ENCODE data around the gene PLCL1.
A peak's percentile ranks its signal among the peaks of the same experiment; 100 is the strongest.

Gene PLCL1

GRCh38 chr2:197846777-197847176, 42.4 kb downstream of the PLCL1 start:
- no peaks in the 10 kb centered on the region for H3K27me3 ChIP-seq
- no peak overlapping the region for H3K27ac ChIP-seq
- no peak overlapping the region for H3K9ac ChIP-seq
- no peaks in the 10 kb centered on the region for H3K36me3 ChIP-seq
- no peak overlapping the region for H3K4me3 ChIP-seq
- TF ChIP-seq Cebpa-rat (IDR thresholded peaks at IDR 0.05), result no peak
- no peaks in the 10 kb centered on the region for H3K4me1 ChIP-seq
- H4K20me1 ChIP-seq, result no peaks in the 10 kb centered on the region
- H3K4me2 ChIP-seq, result no peak overlapping the region
- H3K9me3 ChIP-seq (replicated peaks in 1 of 11), result no peaks in the 10 kb centered on the region

- no peaks in the 10 kb centered on the region for H4K20me1 ChIP-seq
- H3K4me1 ChIP-seq, result no peaks in the 10 kb centered on the region
- no peaks in the 10 kb centered on the region for H3K27me3 ChIP-seq
- H3K36me3 ChIP-seq, result no peaks in the 10 kb centered on the region
- no peak overlapping the region for H3K4me3 ChIP-seq
- H3K27ac ChIP-seq, result no peak overlapping the region
- TF ChIP-seq Cebpa-rat (IDR thresholded peaks at IDR 0.05), result no peak
- H3K9me3 ChIP-seq (replicated peaks in 1 of 11), result no peaks in the 10 kb centered on the region
- no peak overlapping the region for H3K4me2 ChIP-seq
- H3K9ac ChIP-seq, result no peak overlapping the region
Measured at GRCh38 chr2:197847651-197848401, 43.4 kb downstream of the PLCL1 start.

- no peak for TF ChIP-seq Cebpa-rat (IDR thresholded peaks at IDR 0.05)
- no peak overlapping the region for H3K4me3 ChIP-seq
- H4K20me1 ChIP-seq, result no peaks in the 10 kb centered on the region
- no peaks in the 10 kb centered on the region for H3K27me3 ChIP-seq
- no peaks in the 10 kb centered on the region for H3K9me3 ChIP-seq (replicated peaks in 1 of 11)
- H3K4me2 ChIP-seq, result no peak overlapping the region
- no peaks in the 10 kb centered on the region for H3K4me1 ChIP-seq
- H3K27ac ChIP-seq, result no peak overlapping the region
- no peak overlapping the region for H3K9ac ChIP-seq
- H3K36me3 ChIP-seq, result no peaks in the 10 kb centered on the region
Measured at GRCh38 chr2:197848602-197849001, 44.2 kb downstream of the PLCL1 start.

GRCh38 chr2:197850882-197851450, 46.6 kb downstream of the PLCL1 start:
- Histone ChIP-seq H3K9me3 (replicated peaks in 1 of 11) (no peaks in the 10 kb centered on the region), H3K27me3 (no peaks in the 10 kb centered on the region), H3K4me3 (no peak overlapping the region)

GRCh38 chr2:197851451-197851850, 47.1 kb downstream of the PLCL1 start:
- Histone ChIP-seq H3K27me3 (no peaks in the 10 kb centered on the region), H3K4me1 (no peaks in the 10 kb centered on the region), H3K9me3 (replicated peaks in 1 of 11) (no peaks in the 10 kb centered on the region), H4K20me1 (no peaks in the 10 kb centered on the region), H3K27ac (no peak overlapping the region), H3K36me3 (no peaks in the 10 kb centered on the region), H3K4me2 (no peak overlapping the region), H3K4me3 (no peak overlapping the region), H3K9ac (no peak overlapping the region)
- TF ChIP-seq Cebpa-rat (IDR thresholded peaks at IDR 0.05), result no peak

More at GRCh38 chr2:197850882-197851450, 46.6 kb downstream of the PLCL1 start:
- Histone ChIP-seq H3K36me3 (no peaks in the 10 kb centered on the region), H3K4me1 (no peaks in the 10 kb centered on the region), H3K4me2 (no peak overlapping the region), H3K27ac (no peak overlapping the region), H4K20me1 (no peaks in the 10 kb centered on the region), H3K9ac (no peak overlapping the region)
- no peak for TF ChIP-seq Cebpa-rat (IDR thresholded peaks at IDR 0.05)

- Histone ChIP-seq H3K4me3 (no peak overlapping the region), H3K9me3 (replicated peaks in 1 of 11) (no peaks in the 10 kb centered on the region), H3K36me3 (no peaks in the 10 kb centered on the region), H3K27ac (no peak overlapping the region), H3K4me2 (no peak overlapping the region), H3K4me1 (peaks cover 0 to 1% (median 0%) of the 10 kb centered on the region in 10 experiments; a peak in 1 of 20 replicates), H3K9ac (no peak overlapping the region), H3K27me3 (no peaks in the 10 kb centered on the region), H4K20me1 (no peaks in the 10 kb centered on the region)
- TF ChIP-seq Cebpa-rat (IDR thresholded peaks at IDR 0.05), result no peak
Measured at GRCh38 chr2:197852108-197852507, 47.7 kb downstream of the PLCL1 start.

GRCh38 chr2:197853549-197853948, 49.2 kb downstream of the PLCL1 start:
- H4K20me1 ChIP-seq, result no peaks in the 10 kb centered on the region
- no peak overlapping the region for H3K9ac ChIP-seq
- no peak overlapping the region for H3K27ac ChIP-seq

GRCh38 chr2:197857476-197858107, 53.2 kb downstream of the PLCL1 start:
- Histone ChIP-seq H3K4me2 (peak overlapping the region in 7 of 11 experiments; percentile 1 to 64 (median 27); a peak in 8 of 22 replicates), H3K4me1 (peaks cover 0 to 18% (median 6%) of the 10 kb centered on the region in 10 experiments; a peak in 7 of 20 replicates), H3K9me3 (replicated peaks in 1 of 11) (peaks cover 0 to 12% (median 5%) of the 10 kb centered on the region in 11 experiments; a peak in 9 of 22 replicates), H4K20me1 (no peaks in the 10 kb centered on the region), H3K36me3 (no peaks in the 10 kb centered on the region; a peak in 1 of 22 replicates), H3K27me3 (no peaks in the 10 kb centered on the region), H3K4me3 (no peak overlapping the region), H3K9ac (no peak overlapping the region), H3K27ac (peak overlapping the region in 4 of 11 experiments; percentile 32 to 48 (median 38); a peak in 5 of 22 replicates)
- no peak for TF ChIP-seq Cebpa-rat (IDR thresholded peaks at IDR 0.05)

More at GRCh38 chr2:197853549-197853948, 49.2 kb downstream of the PLCL1 start:
- Histone ChIP-seq H3K36me3 (no peaks in the 10 kb centered on the region), H3K4me1 (peaks cover 0 to 15% (median 6%) of the 10 kb centered on the region in 10 experiments; a peak in 7 of 20 replicates), H3K4me3 (no peak overlapping the region), H3K9me3 (replicated peaks in 1 of 11) (peaks cover 0 to 6% (median 1%) of the 10 kb centered on the region in 11 experiments; a peak in 8 of 22 replicates), H3K4me2 (no peak overlapping the region), H3K27me3 (no peaks in the 10 kb centered on the region)
- TF ChIP-seq Cebpa-rat (IDR thresholded peaks at IDR 0.05), result no peak

GRCh38 chr2:197858607-197859140, 54.3 kb downstream of the PLCL1 start:
- Histone ChIP-seq H3K9me3 (replicated peaks in 1 of 11) (peaks cover 0 to 12% (median 5%) of the 10 kb centered on the region in 11 experiments; a peak in 9 of 22 replicates), H3K4me1 (peaks cover 0 to 18% (median 6%) of the 10 kb centered on the region in 10 experiments; a peak in 7 of 20 replicates), H3K27ac (no peak overlapping the region; a peak in 1 of 22 replicates), H3K4me3 (no peak overlapping the region), H3K36me3 (no peaks in the 10 kb centered on the region; a peak in 1 of 22 replicates), H3K9ac (no peak overlapping the region), H4K20me1 (no peaks in the 10 kb centered on the region), H3K4me2 (peak overlapping the region in 1 of 11 experiments; percentile 27; a peak in 1 of 22 replicates), H3K27me3 (no peaks in the 10 kb centered on the region)
- TF ChIP-seq Cebpa-rat (IDR thresholded peaks at IDR 0.05), result no peak
